GM19023 (cell line): ENCODE data around the gene GFI1.

Experiments
- ATAC-seq: cut with Tn5 transposase; IDR thresholded peaks from one replicate; pipeline ENCODE4 v1.9.1; 2021; ENCODE audit warnings: mild to moderate bottlenecking, moderate library complexity; ENCODE audit not compliant: unreplicated experiment

The GFI1 gene

GRCh38 chr1:92488832-92489231 is 2.1 kb upstream of the GFI1 start:
- no peak for ATAC-seq

- no peak for ATAC-seq
These were observed 1.7 kb upstream of the GFI1 start for GRCh38 chr1:92488416-92488815.

GRCh38 chr1:92487078-92487605 is 417 bp upstream of the GFI1 start:
- no peak for ATAC-seq

GRCh38 chr1:92485381-92486250 is 1.1 kb downstream of the GFI1 start:
- ATAC-seq, result peak; percentile 56

GRCh38 chr1:92484472-92485380 is 2.0 kb downstream of the GFI1 start:
- ATAC-seq, result peak; percentile 16

- ATAC-seq, result no peak
These were observed 2.9 kb downstream of the GFI1 start for GRCh38 chr1:92483610-92484471.

- ATAC-seq, result no peak
These were observed 3.8 kb downstream of the GFI1 start for GRCh38 chr1:92482665-92483609.

GRCh38 chr1:92481971-92482664 is 4.6 kb downstream of the GFI1 start:
- ATAC-seq, result no peak

- ATAC-seq, result no peak
These were observed 5.2 kb downstream of the GFI1 start for GRCh38 chr1:92481599-92481925.

- no peak for ATAC-seq
These were observed 5.7 kb downstream of the GFI1 start for GRCh38 chr1:92480813-92481598.

- ATAC-seq, result no peak
These were observed 6.4 kb downstream of the GFI1 start for GRCh38 chr1:92480200-92480812.

- no peak for ATAC-seq
These were observed 7.1 kb downstream of the GFI1 start for GRCh38 chr1:92479587-92479986.

- no peak for ATAC-seq
These were observed 8.3 kb downstream of the GFI1 start for GRCh38 chr1:92478393-92478792.

- ATAC-seq, result peak; percentile 64
These were observed 10.6 kb downstream of the GFI1 start for GRCh38 chr1:92476071-92476631.

- no peak for ATAC-seq
These were observed 11.7 kb downstream of the GFI1 start for GRCh38 chr1:92475029-92475428.

GRCh38 chr1:92473781-92474495 is 12.8 kb downstream of the GFI1 start:
- ATAC-seq, result no peak

GRCh38 chr1:92470216-92470615 is 16.5 kb downstream of the GFI1 start:
- ATAC-seq, result no peak
